Measurements from ENCODE around the gene SPSB1. TPM values are rescaled to one million over a fixed set of nuclear protein-coding genes. Genes with fewer than 3 reads are reported as not detected.
A peak's percentile ranks its signal among the peaks of the same experiment; 100 is the strongest.

Gene SPSB1
- total and polyA plus RNA-seq, 10 of the 15 experiments (the other 5 are each of a cell fraction or from before 2014, with no cell fraction given) = 0.02 to 2.0 (median 0.90) TPM; not detected in 1

DNA sequence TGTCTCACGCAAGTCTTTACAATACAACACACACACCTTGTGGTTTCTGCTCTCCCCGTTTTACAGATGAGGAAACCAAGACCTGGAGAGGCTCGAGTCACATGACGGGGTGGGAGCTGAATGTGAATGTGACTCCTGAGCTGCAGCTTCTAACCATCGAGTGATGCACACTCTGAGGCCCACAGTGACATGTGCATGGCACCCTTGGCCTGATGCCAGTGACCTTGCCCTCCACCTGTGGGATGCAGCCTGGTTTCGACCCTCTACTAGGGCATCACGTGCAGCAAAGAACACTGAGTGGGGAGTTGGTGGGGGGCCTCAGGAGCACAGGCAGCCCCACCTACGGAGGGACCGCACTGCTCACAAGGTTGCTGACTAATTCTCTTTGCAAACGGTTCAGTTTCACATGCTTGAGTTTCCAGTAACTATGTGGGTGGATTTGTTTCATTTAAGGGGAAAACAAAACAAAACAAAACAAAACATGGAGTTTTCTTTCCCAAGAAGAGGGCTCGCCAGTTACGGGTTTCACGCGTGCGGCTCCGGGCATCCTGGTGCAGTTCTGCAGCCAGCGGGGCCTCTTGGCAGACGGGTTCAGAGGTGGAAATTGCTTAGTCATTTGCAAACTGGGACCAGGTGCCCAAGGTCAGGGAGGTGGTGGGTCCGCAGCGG is 22.9 kb downstream of the SPSB1 start (continued):
- TF ChIP-seq, protein P1, sequence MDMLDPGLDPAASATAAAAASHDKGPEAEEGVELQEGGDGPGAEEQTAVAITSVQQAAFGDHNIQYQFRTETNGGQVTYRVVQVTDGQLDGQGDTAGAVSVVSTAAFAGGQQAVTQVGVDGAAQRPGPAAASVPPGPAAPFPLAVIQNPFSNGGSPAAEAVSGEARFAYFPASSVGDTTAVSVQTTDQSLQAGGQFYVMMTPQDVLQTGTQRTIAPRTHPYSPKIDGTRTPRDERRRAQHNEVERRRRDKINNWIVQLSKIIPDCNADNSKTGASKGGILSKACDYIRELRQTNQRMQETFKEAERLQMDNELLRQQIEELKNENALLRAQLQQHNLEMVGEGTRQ (IDR thresholded peaks at IDR 0.05; ENCODE audit: borderline replicate concordance, low read depth, low read length) = no peak
- TF ChIP-seq PAX5 (IDR thresholded peaks at IDR 0.05; ENCODE audit: borderline replicate concordance, low read depth, low read length) (0 out of 2 replicates have a peak, but pooled peaks have one; percentile 56), ZNF622 (IDR thresholded peaks at IDR 0.05) (no peak), GABPA (IDR thresholded peaks at IDR 0.05; ENCODE audit: low read depth) (no peak), ZNF217 (IDR thresholded peaks at IDR 0.05) (0 out of 2 replicates have a peak, but pooled peaks have one; percentile 53), FOXK2 (IDR thresholded peaks at IDR 0.05) (no peak), FOS (IDR thresholded peaks at IDR 0.05; ENCODE audit: borderline replicate concordance, extremely low read depth, insufficient read length) (no peak), NR2C1 (IDR thresholded peaks at IDR 0.05) (no peak), CHD4 (IDR thresholded peaks at IDR 0.05) (no peak), POLR2A (IDR thresholded peaks at IDR 0.05; ENCODE audit: low read depth, low read length) (no peak), SREBF2 (IDR thresholded peaks at IDR 0.05; ENCODE audit: low read length) (no peak), PML (IDR thresholded peaks at IDR 0.05; ENCODE audit: low read length) (no peak), GATAD2B (conservative IDR thresholded peaks at IDR 0.05; ENCODE audit: low read depth) (peak; percentile 68), MXI1 (IDR thresholded peaks at IDR 0.05; ENCODE audit: low read depth, low read length) (no peak), ZNF24 (IDR thresholded peaks at IDR 0.05) (no peak), ATF7 (IDR thresholded peaks at IDR 0.05; ENCODE audit: low read depth) (no peak), BHLHE40 (IDR thresholded peaks at IDR 0.05; ENCODE audit: borderline replicate concordance in 1 of 2, low read depth in 2 of 2, low read length in 1 of 2) (peak; percentile 83 to 92), MYB (IDR thresholded peaks at IDR 0.05; ENCODE audit: borderline replicate concordance, low read depth, low read length) (no peak), TCF7 (IDR thresholded peaks at IDR 0.05; ENCODE audit: borderline replicate concordance) (no peak), DPF2 (IDR thresholded peaks at IDR 0.05) (peak; percentile 47; the same call in 1 of the 2 replicates), EZH2 (IDR thresholded peaks at IDR 0.05; ENCODE audit: borderline replicate concordance, control insufficient read depth, low read depth, low read length) (no peak), TBL1XR1 (IDR thresholded peaks at IDR 0.05; ENCODE audit: low read depth, low read length) (no peak), RCOR1 (conservative IDR thresholded peaks at IDR 0.05; ENCODE audit: low read depth, low read length) (no peak), KAT2A (conservative IDR thresholded peaks at IDR 0.05; ENCODE audit: control insufficient read depth, low read depth, low read length) (no peak), KLF5 (IDR thresholded peaks at IDR 0.05; ENCODE audit: partially characterized antibody) (no peak)
- TF ChIP-seq, protein P2, sequence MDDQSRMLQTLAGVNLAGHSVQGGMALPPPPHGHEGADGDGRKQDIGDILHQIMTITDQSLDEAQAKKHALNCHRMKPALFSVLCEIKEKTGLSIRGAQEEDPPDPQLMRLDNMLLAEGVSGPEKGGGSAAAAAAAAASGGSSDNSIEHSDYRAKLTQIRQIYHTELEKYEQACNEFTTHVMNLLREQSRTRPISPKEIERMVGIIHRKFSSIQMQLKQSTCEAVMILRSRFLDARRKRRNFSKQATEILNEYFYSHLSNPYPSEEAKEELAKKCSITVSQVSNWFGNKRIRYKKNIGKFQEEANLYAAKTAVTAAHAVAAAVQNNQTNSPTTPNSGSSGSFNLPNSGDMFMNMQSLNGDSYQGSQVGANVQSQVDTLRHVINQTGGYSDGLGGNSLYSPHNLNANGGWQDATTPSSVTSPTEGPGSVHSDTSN (IDR thresholded peaks at IDR 0.05; ENCODE audit: insufficient replicate concordance, low read depth, low read length) = no peak
- TF ChIP-seq, protein P3, sequence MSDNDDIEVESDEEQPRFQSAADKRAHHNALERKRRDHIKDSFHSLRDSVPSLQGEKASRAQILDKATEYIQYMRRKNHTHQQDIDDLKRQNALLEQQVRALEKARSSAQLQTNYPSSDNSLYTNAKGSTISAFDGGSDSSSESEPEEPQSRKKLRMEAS (IDR thresholded peaks at IDR 0.05; ENCODE audit: low read depth, low read length) = no peak
- TF ChIP-seq, protein P4, sequence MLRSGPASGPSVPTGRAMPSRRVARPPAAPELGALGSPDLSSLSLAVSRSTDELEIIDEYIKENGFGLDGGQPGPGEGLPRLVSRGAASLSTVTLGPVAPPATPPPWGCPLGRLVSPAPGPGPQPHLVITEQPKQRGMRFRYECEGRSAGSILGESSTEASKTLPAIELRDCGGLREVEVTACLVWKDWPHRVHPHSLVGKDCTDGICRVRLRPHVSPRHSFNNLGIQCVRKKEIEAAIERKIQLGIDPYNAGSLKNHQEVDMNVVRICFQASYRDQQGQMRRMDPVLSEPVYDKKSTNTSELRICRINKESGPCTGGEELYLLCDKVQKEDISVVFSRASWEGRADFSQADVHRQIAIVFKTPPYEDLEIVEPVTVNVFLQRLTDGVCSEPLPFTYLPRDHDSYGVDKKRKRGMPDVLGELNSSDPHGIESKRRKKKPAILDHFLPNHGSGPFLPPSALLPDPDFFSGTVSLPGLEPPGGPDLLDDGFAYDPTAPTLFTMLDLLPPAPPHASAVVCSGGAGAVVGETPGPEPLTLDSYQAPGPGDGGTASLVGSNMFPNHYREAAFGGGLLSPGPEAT (IDR thresholded peaks at IDR 0.05; ENCODE audit: low read depth) = 0 out of 2 replicates have a peak, but pooled peaks have one; percentile 25

Measured in GM12878 (cell line).